Measurements from ENCODE around the gene LMTK3.

The LMTK3 gene

GRCh38 chr19:48443731-48444128 lies 67.9 kb downstream of the LMTK3 start:
- DNase-seq, result no peak

GRCh38 chr19:48443256-48443655 lies 68.4 kb downstream of the LMTK3 start:
- no peak for DNase-seq

GRCh38 chr19:48442116-48443035 lies 69.3 kb downstream of the LMTK3 start:
- DNase-seq, result no peak

- DNase-seq, result no peak
These were observed 70.1 kb downstream of the LMTK3 start for GRCh38 chr19:48441360-48442050.

- DNase-seq, result no peak
These were observed 75.0 kb downstream of the LMTK3 start for GRCh38 chr19:48436586-48436985.

Measured in activated CD4-positive, alpha-beta T cell treated with anti-CD3 and anti-CD28 coated beads, Interleukin-10, Interleukin-2, amounts not matched to agents 100 ng/mL and 50 ng/mL, durations not matched to agents 16 hours and 8 hours (primary cell).